HL-60 (cell line): ENCODE results near the gene ATXN7L1.

Experiments
- DNase-seq, 2 experiments: peaks; one replicate each; pipeline ENCODE4 v3.0.0-alpha.2; 2010 to 2020; ENCODE audit warnings: low read depth in 1 of 2, low spot score in 1 of 2
- H3K27ac ChIP-seq: fragments of 250-450 bp; sonication (Bioruptor Pico); replicated peaks from 2 replicates; pipeline ENCODE4 v1.5.1; 2020; ENCODE audit warnings: mild to moderate bottlenecking, moderate library complexity
- H3K27me3 ChIP-seq: fragments of 250-450 bp; sonication (Bioruptor Pico); 2 replicates; pipeline ENCODE4 v1.5.1; 2021; ENCODE audit warnings: mild to moderate bottlenecking, moderate library complexity; ENCODE audit not compliant: insufficient read depth, poor library complexity, severe bottlenecking
- H3K4me3 ChIP-seq: replicated peaks from 2 replicates; pipeline ENCODE4 v1.5.1; 2011; ENCODE audit warnings: mild to moderate bottlenecking, control low read depth, low read length; ENCODE audit not compliant: insufficient read depth
- CTCF ChIP-seq: IDR thresholded peaks from one replicate; pipeline ENCODE4 v1.5.1; 2011; ENCODE audit warnings: low read length, control low read depth, inconsistent platforms; ENCODE audit not compliant: insufficient read depth
- GABPA ChIP-seq: IDR thresholded peaks from 2 replicates; pipeline ENCODE4 v1.6.1; 2012; ENCODE audit warnings: low read depth
- POLR2AphosphoS5 ChIP-seq: IDR thresholded peaks from 2 replicates; pipeline ENCODE4 v1.6.1; 2012; ENCODE audit warnings: low read depth
- REST ChIP-seq: IDR thresholded peaks from 2 replicates; pipeline ENCODE4 v1.6.1; 2012; ENCODE audit warnings: low read depth; ENCODE audit not compliant: insufficient replicate concordance
- SPI1 ChIP-seq: IDR thresholded peaks from 2 replicates; pipeline ENCODE4 v1.6.1; 2012; ENCODE audit warnings: low read depth, mild to moderate bottlenecking, borderline replicate concordance

Gene ATXN7L1

GRCh38 chr7:105782391-105783042, 93.9 kb downstream of the ATXN7L1 start:
- H3K4me3 ChIP-seq, result no peak overlapping the region
- TF ChIP-seq SPI1 (no peak), GABPA (no peak), CTCF (no peak)
- H3K27ac ChIP-seq, result no peak overlapping the region
- H3K27me3 ChIP-seq, result no peaks in the 10 kb centered on the region
- DNase-seq, result no peak

GRCh38 chr7:105779856-105780780, 96.3 kb downstream of the ATXN7L1 start:
- H3K4me3 ChIP-seq, result no peak overlapping the region
- TF ChIP-seq POLR2AphosphoS5 (no peak), GABPA (no peak), SPI1 (no peak), CTCF (no peak), REST (no peak)
- no peak overlapping the region for H3K27ac ChIP-seq
- no peaks in the 10 kb centered on the region for H3K27me3 ChIP-seq
- no peak for DNase-seq

DNA sequence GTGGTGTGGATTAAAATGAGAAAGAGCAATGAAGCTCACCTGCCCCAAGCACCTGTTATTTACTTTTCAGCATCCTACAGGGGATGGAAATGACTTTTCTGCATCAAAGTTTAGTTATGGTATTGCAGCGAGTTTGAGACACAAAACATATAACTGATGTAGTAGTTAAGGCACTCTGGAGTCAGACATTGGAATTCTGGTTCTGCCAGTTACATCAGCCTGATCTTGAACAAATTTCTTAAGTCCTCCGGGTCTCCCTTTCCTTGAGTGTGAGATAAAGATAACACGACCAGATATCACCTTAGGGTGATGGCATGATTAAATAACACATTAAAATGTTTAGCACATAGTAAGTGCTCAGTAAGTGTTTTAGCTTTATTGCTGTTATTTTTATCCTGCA, 97.4 kb downstream of the ATXN7L1 start:
- no peaks in the 10 kb centered on the region for H3K27me3 ChIP-seq
- no peak for DNase-seq
- no peak overlapping the region for H3K27ac ChIP-seq
- H3K4me3 ChIP-seq, result no peak overlapping the region
- TF ChIP-seq CTCF (no peak), POLR2AphosphoS5 (no peak), SPI1 (no peak), GABPA (no peak), REST (no peak)
